Glutamatergic neuron (in vitro differentiated cells): ENCODE measurements around the gene MAEA. TPM values are rescaled to one million over a fixed set of nuclear protein-coding genes. Genes with fewer than 3 reads are reported as not detected.
A peak's percentile ranks its signal among the peaks of the same experiment; 100 is the strongest.

Experiments used
- DNase-seq: peaks from one replicate; pipeline ENCODE4 v3.0.0; 2022
- H3K27ac Mint-ChIP-seq: one replicate; pipeline ENCODE4 v1.8.0; 2020; ENCODE audit warnings: mild to moderate bottlenecking, mixed read lengths, inconsistent platforms; ENCODE audit not compliant: unreplicated experiment
- H3K27me3 Mint-ChIP-seq: one replicate; pipeline ENCODE4 v1.8.0; 2020; ENCODE audit warnings: mild to moderate bottlenecking, moderate library complexity, mixed read lengths, inconsistent platforms; ENCODE audit not compliant: unreplicated experiment
- H3K36me3 Mint-ChIP-seq: one replicate; pipeline ENCODE4 v1.8.0; 2020; ENCODE audit warnings: mild to moderate bottlenecking, mixed read lengths, inconsistent platforms; ENCODE audit not compliant: unreplicated experiment
- H3K4me1 Mint-ChIP-seq: one replicate; pipeline ENCODE4 v1.8.0; 2020; ENCODE audit warnings: mild to moderate bottlenecking, low read depth, mixed read lengths, inconsistent platforms; ENCODE audit not compliant: unreplicated experiment
- H3K4me3 Mint-ChIP-seq: one replicate; pipeline ENCODE4 v1.8.0; 2020; ENCODE audit warnings: mild to moderate bottlenecking, mixed read lengths, inconsistent platforms; ENCODE audit not compliant: unreplicated experiment
- H3K9me3 Mint-ChIP-seq: one replicate; pipeline ENCODE4 v1.8.0; 2020; ENCODE audit warnings: mild to moderate bottlenecking, moderate library complexity, mixed read lengths, inconsistent platforms; ENCODE audit not compliant: unreplicated experiment
- CTCF ChIP-seq: fragments of 200-600 bp; sonication (generic); IDR thresholded peaks from one replicate; pipeline ENCODE4 v1.5.0; 2021; ENCODE audit not compliant: partially characterized antibody, unreplicated experiment
- total RNA-seq: library from RNA; stranded (reverse); fragmentation: NEBNext Ultra II Directional; extraction: Animal tissue kit (Norgen Biotek cat#: 25700); gene quantifications from one replicate; pipeline ENCODE4 v1.2.1, GENCODE V29; 2021; ENCODE audit not compliant: unreplicated experiment

The MAEA gene
- total RNA-seq, 1 donor from 2014 or later = 77.2 TPM

- TF ChIP-seq CTCF = no peak
- Mint-ChIP-seq H3K27me3 (peaks cover 19% of the 10 kb centered on the region), H3K36me3 (peaks cover 29% of the 10 kb centered on the region)
Measured at GRCh38 chr4:1250527-1250812, 39.2 kb upstream of the MAEA start.

DNA sequence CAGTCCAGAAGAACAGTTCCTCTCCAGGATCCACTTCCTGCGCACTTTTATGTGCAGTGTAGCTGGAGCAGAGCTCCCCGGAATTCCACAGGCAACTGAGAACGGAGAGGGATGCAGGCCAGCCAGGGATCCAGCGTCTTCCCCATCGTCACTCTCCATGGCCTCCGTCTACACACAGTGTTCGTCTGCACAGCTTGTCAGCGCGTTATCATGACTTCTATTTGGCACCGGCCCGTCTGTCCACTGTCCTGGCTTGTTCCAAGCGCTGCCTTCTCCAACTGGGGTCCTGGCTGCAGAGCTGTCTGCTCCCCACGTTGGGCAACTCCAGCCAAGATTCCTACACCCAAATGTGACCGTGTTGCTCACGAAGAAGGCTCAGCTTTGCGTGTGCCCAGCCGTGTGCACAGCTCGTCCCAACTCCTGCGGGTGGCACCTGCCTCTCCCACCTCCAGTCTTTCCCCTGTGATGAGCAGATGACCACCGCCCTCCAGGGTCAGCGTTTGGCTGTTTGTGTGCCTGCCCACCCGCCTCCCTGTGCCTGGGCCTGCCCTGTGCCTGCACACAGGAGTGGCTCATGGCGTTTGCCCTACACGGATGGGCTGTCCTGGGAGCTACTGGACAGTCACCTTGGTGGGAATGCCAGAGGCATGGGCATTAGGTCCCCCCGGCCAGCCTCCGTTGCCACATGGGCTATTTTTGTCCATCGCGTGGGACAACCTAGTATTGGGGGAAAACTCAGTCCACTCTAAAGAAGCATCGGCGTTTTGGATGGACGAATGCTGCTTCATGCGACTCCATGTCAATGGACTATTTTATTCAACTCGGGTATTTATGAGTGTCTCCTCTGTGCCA is 38.5 kb upstream of the MAEA start:
- TF ChIP-seq CTCF = no peak
- Mint-ChIP-seq H3K27ac (no peak overlapping the region), H3K27me3 (peaks cover 19% of the 10 kb centered on the region), H3K4me3 (peak overlapping the region; percentile 85), H3K36me3 (peaks cover 33% of the 10 kb centered on the region), H3K4me1 (peaks cover 19% of the 10 kb centered on the region), H3K9me3 (peaks cover 26% of the 10 kb centered on the region)
- no peak for DNase-seq

More at GRCh38 chr4:1250527-1250812, 39.2 kb upstream of the MAEA start:
- DNase-seq = no peak
- peak overlapping the region; percentile 85 for H3K4me3 Mint-ChIP-seq
- peaks cover 28% of the 10 kb centered on the region for H3K9me3 Mint-ChIP-seq
- H3K27ac Mint-ChIP-seq = peak overlapping the region; percentile 88
- peaks cover 19% of the 10 kb centered on the region for H3K4me1 Mint-ChIP-seq

DNA sequence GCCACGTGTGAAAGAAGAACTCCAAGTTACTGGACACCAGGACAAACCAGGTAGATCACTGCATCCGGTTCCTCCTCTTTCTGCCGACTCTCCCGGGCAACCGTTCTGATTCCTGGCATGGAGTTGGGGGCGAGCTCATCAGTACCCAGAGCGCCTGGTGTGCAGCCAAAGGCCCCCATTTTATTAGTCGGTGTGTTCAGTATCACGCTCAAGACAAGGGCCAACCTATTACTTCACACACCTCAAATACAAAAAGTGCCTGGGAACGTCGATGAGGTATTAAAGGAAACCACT is 38.0 kb upstream of the MAEA start:
- Mint-ChIP-seq H3K36me3 (peaks cover 36% of the 10 kb centered on the region), H3K4me3 (no peak overlapping the region), H3K27ac (no peak overlapping the region), H3K9me3 (peaks cover 25% of the 10 kb centered on the region), H3K4me1 (peaks cover 13% of the 10 kb centered on the region), H3K27me3 (peaks cover 19% of the 10 kb centered on the region)
- TF ChIP-seq CTCF = no peak
- DNase-seq = no peak

GRCh38 chr4:1252928-1253492 is 36.7 kb upstream of the MAEA start:
- TF ChIP-seq CTCF = no peak
- peaks cover 19% of the 10 kb centered on the region for H3K9me3 Mint-ChIP-seq
- H3K27me3 Mint-ChIP-seq = peaks cover 14% of the 10 kb centered on the region
- H3K36me3 Mint-ChIP-seq = peaks cover 36% of the 10 kb centered on the region
- no peak overlapping the region for H3K27ac Mint-ChIP-seq
- no peak overlapping the region for H3K4me3 Mint-ChIP-seq
- peaks cover 9% of the 10 kb centered on the region for H3K4me1 Mint-ChIP-seq
- no peak for DNase-seq

- Mint-ChIP-seq H3K4me3 (no peak overlapping the region), H3K27me3 (peaks cover 14% of the 10 kb centered on the region), H3K36me3 (peaks cover 36% of the 10 kb centered on the region), H3K27ac (no peak overlapping the region), H3K9me3 (peaks cover 19% of the 10 kb centered on the region), H3K4me1 (peaks cover 9% of the 10 kb centered on the region)
- DNase-seq = no peak
- no peak for TF ChIP-seq CTCF
Measured at GRCh38 chr4:1253831-1254230, 35.9 kb upstream of the MAEA start.
